Measurements from ENCODE around the gene LIMCH1.

The LIMCH1 gene

DNA sequence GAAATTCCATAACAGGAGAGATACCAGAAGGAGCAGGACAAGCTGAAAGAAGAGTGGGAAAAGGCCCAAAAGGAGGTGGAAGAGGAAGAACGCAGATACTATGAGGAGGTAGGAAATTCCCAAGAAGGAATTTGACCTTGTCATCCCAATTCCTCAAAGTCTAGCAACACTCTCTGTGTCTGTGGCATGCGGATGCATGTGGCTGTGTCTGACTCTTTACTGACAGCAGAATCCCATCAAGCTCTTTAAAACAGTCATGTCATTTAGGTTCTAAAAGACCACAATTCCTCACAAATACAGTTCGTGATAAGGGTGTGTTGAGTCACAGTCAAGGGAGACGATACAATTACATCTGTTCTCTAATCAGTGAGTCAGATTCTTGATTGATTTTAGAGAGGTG, 142.0 kb downstream of the LIMCH1 start:
- TF ChIP-seq, protein P1, sequence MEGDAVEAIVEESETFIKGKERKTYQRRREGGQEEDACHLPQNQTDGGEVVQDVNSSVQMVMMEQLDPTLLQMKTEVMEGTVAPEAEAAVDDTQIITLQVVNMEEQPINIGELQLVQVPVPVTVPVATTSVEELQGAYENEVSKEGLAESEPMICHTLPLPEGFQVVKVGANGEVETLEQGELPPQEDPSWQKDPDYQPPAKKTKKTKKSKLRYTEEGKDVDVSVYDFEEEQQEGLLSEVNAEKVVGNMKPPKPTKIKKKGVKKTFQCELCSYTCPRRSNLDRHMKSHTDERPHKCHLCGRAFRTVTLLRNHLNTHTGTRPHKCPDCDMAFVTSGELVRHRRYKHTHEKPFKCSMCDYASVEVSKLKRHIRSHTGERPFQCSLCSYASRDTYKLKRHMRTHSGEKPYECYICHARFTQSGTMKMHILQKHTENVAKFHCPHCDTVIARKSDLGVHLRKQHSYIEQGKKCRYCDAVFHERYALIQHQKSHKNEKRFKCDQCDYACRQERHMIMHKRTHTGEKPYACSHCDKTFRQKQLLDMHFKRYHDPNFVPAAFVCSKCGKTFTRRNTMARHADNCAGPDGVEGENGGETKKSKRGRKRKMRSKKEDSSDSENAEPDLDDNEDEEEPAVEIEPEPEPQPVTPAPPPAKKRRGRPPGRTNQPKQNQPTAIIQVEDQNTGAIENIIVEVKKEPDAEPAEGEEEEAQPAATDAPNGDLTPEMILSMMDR (IDR thresholded peaks at IDR 0.05): no peak
- DNase-seq: no peak
- Histone ChIP-seq H3K4me3 (no peak overlapping the region), H3K27me3 (no peaks in the 10 kb centered on the region), H3K9me3 (no peaks in the 10 kb centered on the region), H3K4me1 (no peaks in the 10 kb centered on the region), H3K36me3 (peaks cover 72 to 87% (median 79%) of the 10 kb centered on the region in 3 donors), H3K27ac (no peak overlapping the region)
- intact Hi-C loops (cut with DNase I; ENCODE audit: low total_unique reads): no loop called here

DNA sequence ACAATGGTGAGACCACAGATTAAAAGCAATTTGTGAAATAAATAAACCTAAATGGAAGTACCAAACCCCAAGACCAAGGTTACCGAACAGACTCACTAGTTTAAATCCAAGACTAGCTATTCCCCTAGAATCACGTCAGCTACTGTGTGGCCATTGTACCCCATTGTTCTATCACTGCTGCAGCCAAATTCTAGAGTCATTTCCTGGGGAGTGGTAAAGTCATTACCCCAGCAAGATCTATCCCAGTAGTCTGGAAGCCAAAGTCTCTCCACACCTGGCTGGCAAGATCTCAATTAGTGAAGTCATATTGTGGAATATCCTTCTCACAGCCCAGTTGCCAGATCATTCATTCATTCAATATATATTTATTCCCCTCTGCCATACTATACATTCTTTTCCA, 143.1 kb downstream of the LIMCH1 start:
- H3K9me3 ChIP-seq: no peaks in the 10 kb centered on the region
- no peak overlapping the region for H3K27ac ChIP-seq
- H3K27me3 ChIP-seq: no peaks in the 10 kb centered on the region
- no peaks in the 10 kb centered on the region for H3K4me1 ChIP-seq
- intact Hi-C loops (cut with DNase I; ENCODE audit: low total_unique reads): no loop called here
- TF ChIP-seq, protein P1 (IDR thresholded peaks at IDR 0.05): no peak
- H3K4me3 ChIP-seq: no peak overlapping the region
- peaks cover 82 to 89% (median 83%) of the 10 kb centered on the region in 3 donors for H3K36me3 ChIP-seq
- DNase-seq: no peak

DNA sequence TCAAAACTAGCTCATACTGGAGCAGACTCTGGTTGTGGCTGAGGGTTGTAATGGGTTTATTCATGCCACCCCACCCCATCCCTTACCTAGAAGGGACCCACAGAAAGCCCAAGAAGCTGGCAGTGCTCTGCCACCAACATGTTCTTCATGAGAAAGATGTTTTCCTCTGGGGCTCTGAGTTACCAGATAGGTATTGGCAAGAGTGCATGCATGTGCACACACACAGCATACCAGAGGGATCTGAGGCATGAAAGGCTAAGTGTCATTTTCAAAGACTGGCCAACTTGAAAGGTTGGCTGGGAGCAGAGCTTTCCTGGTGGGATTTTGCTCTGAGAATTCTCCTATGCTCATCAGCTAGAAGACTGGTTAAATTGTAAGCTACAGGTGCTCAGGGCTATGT, 145.4 kb downstream of the LIMCH1 start:
- Histone ChIP-seq H3K36me3 (peaks cover 77 to 92% (median 82%) of the 10 kb centered on the region in 3 donors), H3K9me3 (no peaks in the 10 kb centered on the region), H3K27ac (no peak overlapping the region), H3K27me3 (no peaks in the 10 kb centered on the region), H3K4me3 (no peak overlapping the region), H3K4me1 (no peaks in the 10 kb centered on the region)
- intact Hi-C loops (cut with DNase I; ENCODE audit: low total_unique reads): no loop called here
- no peak for DNase-seq
- TF ChIP-seq, protein P1 (IDR thresholded peaks at IDR 0.05): no peak

DNA sequence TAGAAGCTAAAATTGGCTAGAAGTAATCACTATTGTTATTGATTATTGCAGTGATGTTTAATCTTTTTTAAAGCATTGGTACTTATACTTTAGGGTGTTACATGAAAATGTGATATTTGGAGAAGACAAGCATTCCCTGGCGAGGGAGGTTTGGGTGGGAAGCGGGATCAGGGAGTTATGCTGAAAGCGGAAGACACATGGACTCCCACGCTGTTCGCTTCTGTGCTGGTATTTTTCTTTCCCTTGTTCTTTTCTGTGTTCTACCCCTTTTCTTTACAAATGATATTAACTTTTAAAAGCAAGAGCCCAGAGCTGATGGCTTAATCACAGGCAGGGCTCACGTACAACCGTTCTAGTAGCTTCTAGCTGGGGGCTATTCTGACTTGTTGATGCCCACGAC, 148.9 kb downstream of the LIMCH1 start:
- Histone ChIP-seq H3K27me3 (no peaks in the 10 kb centered on the region), H3K4me1 (no peaks in the 10 kb centered on the region), H3K9me3 (no peaks in the 10 kb centered on the region), H3K36me3 (peaks cover 73 to 93% (median 87%) of the 10 kb centered on the region in 3 donors), H3K4me3 (no peak overlapping the region), H3K27ac (no peak overlapping the region)
- no peak for DNase-seq
- intact Hi-C loops (cut with DNase I; ENCODE audit: low total_unique reads): no loop called here
- TF ChIP-seq, protein P1 (IDR thresholded peaks at IDR 0.05): no peak

DNA sequence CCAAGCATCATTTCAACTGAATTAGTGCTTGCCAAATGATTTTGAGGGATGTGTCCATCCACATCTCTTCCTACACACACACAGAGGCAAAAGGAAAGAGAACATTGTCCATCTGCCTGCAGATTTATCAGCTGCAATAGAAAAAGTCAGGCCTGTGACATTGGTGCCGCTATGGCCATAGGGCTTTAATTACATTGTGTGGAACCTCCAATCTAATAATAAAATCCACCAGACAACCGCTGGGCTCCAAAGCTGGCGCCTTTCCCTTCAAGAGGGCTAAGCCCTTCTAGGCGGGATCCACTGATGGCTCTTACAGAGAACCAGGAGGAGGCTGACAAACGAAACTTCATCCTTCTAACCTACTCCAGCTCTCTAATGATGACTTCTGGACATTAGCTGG, 150.0 kb downstream of the LIMCH1 start:
- no peaks in the 10 kb centered on the region for H3K9me3 ChIP-seq
- TF ChIP-seq, protein P1 (IDR thresholded peaks at IDR 0.05): no peak
- no peak for DNase-seq
- no peaks in the 10 kb centered on the region for H3K27me3 ChIP-seq
- peaks cover 70 to 92% (median 87%) of the 10 kb centered on the region in 3 donors for H3K36me3 ChIP-seq
- H3K27ac ChIP-seq: no peak overlapping the region
- no peak overlapping the region for H3K4me3 ChIP-seq
- intact Hi-C loops (cut with DNase I; ENCODE audit: low total_unique reads): no loop called here
- H3K4me1 ChIP-seq: no peaks in the 10 kb centered on the region

Measured in tibial artery (tissue), 4 donors.